NT2/D1 (cell line): ENCODE results near the gene TTLL13.
A peak's percentile ranks its signal among the peaks of the same experiment; 100 is the strongest.

Experiments used
- DNase-seq: peaks from one replicate; pipeline ENCODE4 v3.0.0-alpha.2; 2011; ENCODE audit warnings: low read depth, low spot score
- H3K27me3 ChIP-seq: 2 replicates; pipeline ENCODE4 v1.6.0; 2011; ENCODE audit warnings: mild to moderate bottlenecking; ENCODE audit not compliant: insufficient read length, insufficient read depth
- H3K36me3 ChIP-seq: 2 replicates; pipeline ENCODE4 v1.6.1; 2011; ENCODE audit warnings: mild to moderate bottlenecking, low read length, mixed read lengths; ENCODE audit not compliant: insufficient read depth, insufficient read length
- H3K4me1 ChIP-seq: 2 replicates; pipeline ENCODE4 v1.5.1; 2011; ENCODE audit not compliant: insufficient read depth, insufficient read length
- H3K4me3 ChIP-seq: 2 replicates; pipeline ENCODE4 v1.5.1; 2011; ENCODE audit warnings: low read depth; ENCODE audit not compliant: insufficient read length
- H3K9ac ChIP-seq: 2 replicates; pipeline ENCODE4 v1.6.0; 2011; ENCODE audit warnings: low read depth; ENCODE audit not compliant: insufficient read length
- H3K9me3 ChIP-seq: 2 replicates; pipeline ENCODE4 v1.5.1; 2011; ENCODE audit warnings: mild to moderate bottlenecking, low read length; ENCODE audit not compliant: insufficient read depth
- SUZ12 ChIP-seq: IDR thresholded peaks from 2 replicates; pipeline ENCODE4 v1.6.1; 2011; ENCODE audit not compliant: insufficient read length, insufficient read depth; ENCODE audit errors: extremely low read depth
- YY1 ChIP-seq: IDR thresholded peaks from 2 replicates; pipeline ENCODE4 v1.6.1; 2011; ENCODE audit not compliant: insufficient read length, insufficient read depth
- ZNF274 ChIP-seq: IDR thresholded peaks from 2 replicates; pipeline ENCODE4 v1.6.1; 2011; ENCODE audit warnings: mild to moderate bottlenecking, low read depth, low read length

TTLL13 gene

GRCh38 chr15:90211440-90212143 is 37.8 kb upstream of the TTLL13 start:
- Histone ChIP-seq H3K27me3 (no peaks in the 10 kb centered on the region), H3K36me3 (peaks cover 15% of the 10 kb centered on the region), H3K4me1 (peaks cover 18% of the 10 kb centered on the region), H3K9me3 (no peaks in the 10 kb centered on the region), H3K9ac (no peak overlapping the region), H3K4me3 (no peak overlapping the region)
- no peak for DNase-seq
- TF ChIP-seq ZNF274 (no peak), YY1 (no peak), SUZ12 (no peak)

GRCh38 chr15:90212221-90213098 is 36.9 kb upstream of the TTLL13 start:
- peak overlapping the region; percentile 45 for H3K9ac ChIP-seq
- DNase-seq = no peak
- H3K4me1 ChIP-seq = peaks cover 18% of the 10 kb centered on the region
- no peaks in the 10 kb centered on the region for H3K9me3 ChIP-seq
- TF ChIP-seq SUZ12 (no peak), YY1 (no peak), ZNF274 (no peak)
- no peak overlapping the region for H3K4me3 ChIP-seq
- no peaks in the 10 kb centered on the region for H3K27me3 ChIP-seq
- peaks cover 18% of the 10 kb centered on the region for H3K36me3 ChIP-seq

- H3K27me3 ChIP-seq = no peaks in the 10 kb centered on the region
- TF ChIP-seq YY1 = no peak
- TF ChIP-seq SUZ12 = no peak
- TF ChIP-seq ZNF274 = no peak
- peaks cover 18% of the 10 kb centered on the region for H3K4me1 ChIP-seq
- DNase-seq = no peak
- no peak overlapping the region for H3K4me3 ChIP-seq
- no peak overlapping the region for H3K9ac ChIP-seq
- peaks cover 23% of the 10 kb centered on the region for H3K36me3 ChIP-seq
- no peaks in the 10 kb centered on the region for H3K9me3 ChIP-seq
Observed at GRCh38 chr15:90213122-90213817, 36.1 kb upstream of the TTLL13 start.

- no peak for DNase-seq
- H3K36me3 ChIP-seq = peaks cover 23% of the 10 kb centered on the region
- no peak overlapping the region for H3K4me3 ChIP-seq
- H3K9me3 ChIP-seq = no peaks in the 10 kb centered on the region
- no peaks in the 10 kb centered on the region for H3K27me3 ChIP-seq
- H3K4me1 ChIP-seq = peaks cover 18% of the 10 kb centered on the region
- H3K9ac ChIP-seq = no peak overlapping the region
- no peak for TF ChIP-seq SUZ12
- TF ChIP-seq YY1 = no peak
- TF ChIP-seq ZNF274 = no peak
Observed at GRCh38 chr15:90213818-90214204, 35.5 kb upstream of the TTLL13 start.

GRCh38 chr15:90214553-90215196 is 34.7 kb upstream of the TTLL13 start:
- H3K36me3 ChIP-seq = peaks cover 20% of the 10 kb centered on the region
- DNase-seq = no peak
- peaks cover 18% of the 10 kb centered on the region for H3K4me1 ChIP-seq

GRCh38 chr15:90217671-90218394 is 31.5 kb upstream of the TTLL13 start:
- Histone ChIP-seq H3K9ac (no peak overlapping the region), H3K36me3 (peaks cover 11% of the 10 kb centered on the region), H3K9me3 (no peaks in the 10 kb centered on the region), H3K4me1 (peaks cover 11% of the 10 kb centered on the region), H3K27me3 (no peaks in the 10 kb centered on the region), H3K4me3 (no peak overlapping the region)
- no peak for DNase-seq
- no peak for TF ChIP-seq ZNF274
- TF ChIP-seq YY1 = no peak
- no peak for TF ChIP-seq SUZ12

More at GRCh38 chr15:90214553-90215196, 34.7 kb upstream of the TTLL13 start:
- no peak overlapping the region for H3K4me3 ChIP-seq
- no peak overlapping the region for H3K9ac ChIP-seq
- TF ChIP-seq ZNF274 (no peak), SUZ12 (no peak), YY1 (no peak)
- no peaks in the 10 kb centered on the region for H3K27me3 ChIP-seq
- H3K9me3 ChIP-seq = no peaks in the 10 kb centered on the region
